ENCODE data around the gene HAAO. TPM values are rescaled to one million over a fixed set of nuclear protein-coding genes. Genes with fewer than 3 reads are reported as not detected.
A peak's percentile ranks its signal among the peaks of the same experiment; 100 is the strongest.

The HAAO gene
- total and polyA plus RNA-seq, 2 of the 13 experiments (the other 11 are each of a cell fraction or from before 2014, with no cell fraction given) = 36.1 to 42.7 TPM

DNA sequence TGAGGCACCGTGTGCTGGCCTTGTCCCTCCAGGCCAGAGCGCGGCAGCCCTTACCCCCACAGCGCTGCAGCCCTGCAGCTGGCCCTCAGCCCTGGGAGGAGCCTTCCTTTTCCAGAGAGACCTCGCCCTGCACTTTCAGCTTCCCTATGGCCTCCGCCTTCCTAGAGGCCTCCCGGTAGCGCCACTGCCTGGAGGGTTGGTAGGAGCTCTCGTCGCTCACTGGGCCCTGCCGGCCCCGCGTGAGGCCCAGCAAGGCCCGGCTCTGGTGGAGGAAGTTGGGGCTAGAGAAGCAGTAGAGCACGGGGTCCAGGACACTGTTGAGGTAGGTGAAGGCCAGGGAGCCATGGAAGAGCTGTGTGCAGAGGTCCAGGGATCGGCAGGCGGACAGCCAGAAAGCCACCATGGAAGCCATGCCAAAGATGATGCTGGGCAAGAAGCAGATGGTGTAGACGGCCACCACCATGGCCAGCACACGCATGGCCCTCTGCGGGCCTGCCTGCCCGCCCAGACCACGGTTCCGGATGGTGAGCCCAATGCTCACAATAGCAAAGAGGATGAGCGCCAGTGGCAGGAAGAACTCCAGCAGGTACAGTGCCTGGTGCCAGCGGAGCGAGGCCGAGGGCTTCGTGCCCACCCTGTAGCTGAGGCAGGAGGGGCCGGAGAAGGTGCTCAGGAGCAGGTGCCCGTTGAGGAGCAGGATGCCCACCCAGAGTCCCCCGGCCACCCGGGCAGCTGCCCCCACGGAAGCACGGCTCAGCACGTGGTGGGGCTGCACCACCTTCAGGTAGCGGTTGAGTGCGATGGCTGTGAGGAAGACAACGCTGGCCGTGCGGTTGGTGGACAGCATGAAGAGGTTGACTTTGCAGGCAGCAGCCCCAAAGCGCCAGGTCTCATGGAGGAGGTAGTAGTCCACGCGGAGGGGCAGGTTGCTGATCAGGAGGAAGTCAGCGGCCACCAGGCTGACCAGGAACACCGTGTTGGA is 29.3 kb downstream of the HAAO start:
- in situ Hi-C loops (cut with HindIII; ENCODE audit: extremely low pct_ligation_motif_present, low pct_unique_long_range_greater_than_20kb) = no loop called here
- H3K27ac ChIP-seq (ENCODE audit: extremely low read length, insufficient read depth, low read length) = no peak overlapping the region
- no peaks in the 10 kb centered on the region for H3K79me2 ChIP-seq (ENCODE audit: insufficient read depth, low read length)
- intact Hi-C loops (cut with micrococcal nuclease; ENCODE audit: unreplicated experiment) = no loop called here
- H3K27me3 ChIP-seq (ENCODE audit: control insufficient read depth in 1 of 2, insufficient read depth in 2 of 2, low read length in 2 of 2) = no peaks in the 10 kb centered on the region
- ChIA-PET POLR2A (interaction anchor here (1.0 kb wide), 1 partner anchor 22 kb away, joined by 3 read pairs; no protein-coding TSS in a partner anchor), CTCF (ENCODE audit: low intra/inter-chr PET ratio, low total read pairs) (no interaction called here)
- no peak overlapping the region for H3K4me2 ChIP-seq (ENCODE audit: low read depth, low read length)
- BruUV-seq (replicated peaks) = no TSS peak
- no peak overlapping the region for H3K9ac ChIP-seq (ENCODE audit: insufficient read depth, low read depth, low read length)
- H4K20me1 ChIP-seq (ENCODE audit: insufficient read depth, low read length) = no peaks in the 10 kb centered on the region
- 0 out of 2 replicates have a peak, but pooled peaks have one; percentile 24 for TF ChIP-seq PAF1 (CRISPR knock-in tag; IDR thresholded peaks at IDR 0.05)
- TF ChIP-seq NFE2L1 (CRISPR knock-in tag; IDR thresholded peaks at IDR 0.05; ENCODE audit: borderline replicate concordance) = 0 out of 2 replicates have a peak, but pooled peaks have one; percentile 3
- TF ChIP-seq, protein P1, sequence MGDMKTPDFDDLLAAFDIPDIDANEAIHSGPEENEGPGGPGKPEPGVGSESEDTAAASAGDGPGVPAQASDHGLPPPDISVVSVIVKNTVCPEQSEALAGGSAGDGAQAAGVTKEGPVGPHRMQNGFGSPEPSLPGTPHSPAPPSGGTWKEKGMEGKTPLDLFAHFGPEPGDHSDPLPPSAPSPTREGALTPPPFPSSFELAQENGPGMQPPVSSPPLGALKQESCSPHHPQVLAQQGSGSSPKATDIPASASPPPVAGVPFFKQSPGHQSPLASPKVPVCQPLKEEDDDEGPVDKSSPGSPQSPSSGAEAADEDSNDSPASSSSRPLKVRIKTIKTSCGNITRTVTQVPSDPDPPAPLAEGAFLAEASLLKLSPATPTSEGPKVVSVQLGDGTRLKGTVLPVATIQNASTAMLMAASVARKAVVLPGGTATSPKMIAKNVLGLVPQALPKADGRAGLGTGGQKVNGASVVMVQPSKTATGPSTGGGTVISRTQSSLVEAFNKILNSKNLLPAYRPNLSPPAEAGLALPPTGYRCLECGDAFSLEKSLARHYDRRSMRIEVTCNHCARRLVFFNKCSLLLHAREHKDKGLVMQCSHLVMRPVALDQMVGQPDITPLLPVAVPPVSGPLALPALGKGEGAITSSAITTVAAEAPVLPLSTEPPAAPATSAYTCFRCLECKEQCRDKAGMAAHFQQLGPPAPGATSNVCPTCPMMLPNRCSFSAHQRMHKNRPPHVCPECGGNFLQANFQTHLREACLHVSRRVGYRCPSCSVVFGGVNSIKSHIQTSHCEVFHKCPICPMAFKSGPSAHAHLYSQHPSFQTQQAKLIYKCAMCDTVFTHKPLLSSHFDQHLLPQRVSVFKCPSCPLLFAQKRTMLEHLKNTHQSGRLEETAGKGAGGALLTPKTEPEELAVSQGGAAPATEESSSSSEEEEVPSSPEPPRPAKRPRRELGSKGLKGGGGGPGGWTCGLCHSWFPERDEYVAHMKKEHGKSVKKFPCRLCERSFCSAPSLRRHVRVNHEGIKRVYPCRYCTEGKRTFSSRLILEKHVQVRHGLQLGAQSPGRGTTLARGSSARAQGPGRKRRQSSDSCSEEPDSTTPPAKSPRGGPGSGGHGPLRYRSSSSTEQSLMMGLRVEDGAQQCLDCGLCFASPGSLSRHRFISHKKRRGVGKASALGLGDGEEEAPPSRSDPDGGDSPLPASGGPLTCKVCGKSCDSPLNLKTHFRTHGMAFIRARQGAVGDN (CRISPR knock-in tag; IDR thresholded peaks at IDR 0.05) = peak; percentile 8; the same call in 1 of the 2 replicates
- TF ChIP-seq ZC3H4 (CRISPR knock-in tag; IDR thresholded peaks at IDR 0.05; ENCODE audit: borderline replicate concordance) = no peak
- peak; percentile 21; the same call in 1 of the 2 replicates for TF ChIP-seq KDM5B (CRISPR knock-in tag; IDR thresholded peaks at IDR 0.05; ENCODE audit: borderline replicate concordance)
- TF ChIP-seq, protein P2, sequence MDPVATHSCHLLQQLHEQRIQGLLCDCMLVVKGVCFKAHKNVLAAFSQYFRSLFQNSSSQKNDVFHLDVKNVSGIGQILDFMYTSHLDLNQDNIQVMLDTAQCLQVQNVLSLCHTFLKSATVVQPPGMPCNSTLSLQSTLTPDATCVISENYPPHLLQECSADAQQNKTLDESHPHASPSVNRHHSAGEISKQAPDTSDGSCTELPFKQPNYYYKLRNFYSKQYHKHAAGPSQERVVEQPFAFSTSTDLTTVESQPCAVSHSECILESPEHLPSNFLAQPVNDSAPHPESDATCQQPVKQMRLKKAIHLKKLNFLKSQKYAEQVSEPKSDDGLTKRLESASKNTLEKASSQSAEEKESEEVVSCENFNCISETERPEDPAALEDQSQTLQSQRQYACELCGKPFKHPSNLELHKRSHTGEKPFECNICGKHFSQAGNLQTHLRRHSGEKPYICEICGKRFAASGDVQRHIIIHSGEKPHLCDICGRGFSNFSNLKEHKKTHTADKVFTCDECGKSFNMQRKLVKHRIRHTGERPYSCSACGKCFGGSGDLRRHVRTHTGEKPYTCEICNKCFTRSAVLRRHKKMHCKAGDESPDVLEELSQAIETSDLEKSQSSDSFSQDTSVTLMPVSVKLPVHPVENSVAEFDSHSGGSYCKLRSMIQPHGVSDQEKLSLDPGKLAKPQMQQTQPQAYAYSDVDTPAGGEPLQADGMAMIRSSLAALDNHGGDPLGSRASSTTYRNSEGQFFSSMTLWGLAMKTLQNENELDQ (CRISPR knock-in tag; IDR thresholded peaks at IDR 0.05; ENCODE audit: borderline replicate concordance) = no peak
- 0 out of 2 replicates have a peak, but pooled peaks have one; percentile 30 for TF ChIP-seq HOXA7 (CRISPR knock-in tag; IDR thresholded peaks at IDR 0.05)
- TF ChIP-seq, protein P3, sequence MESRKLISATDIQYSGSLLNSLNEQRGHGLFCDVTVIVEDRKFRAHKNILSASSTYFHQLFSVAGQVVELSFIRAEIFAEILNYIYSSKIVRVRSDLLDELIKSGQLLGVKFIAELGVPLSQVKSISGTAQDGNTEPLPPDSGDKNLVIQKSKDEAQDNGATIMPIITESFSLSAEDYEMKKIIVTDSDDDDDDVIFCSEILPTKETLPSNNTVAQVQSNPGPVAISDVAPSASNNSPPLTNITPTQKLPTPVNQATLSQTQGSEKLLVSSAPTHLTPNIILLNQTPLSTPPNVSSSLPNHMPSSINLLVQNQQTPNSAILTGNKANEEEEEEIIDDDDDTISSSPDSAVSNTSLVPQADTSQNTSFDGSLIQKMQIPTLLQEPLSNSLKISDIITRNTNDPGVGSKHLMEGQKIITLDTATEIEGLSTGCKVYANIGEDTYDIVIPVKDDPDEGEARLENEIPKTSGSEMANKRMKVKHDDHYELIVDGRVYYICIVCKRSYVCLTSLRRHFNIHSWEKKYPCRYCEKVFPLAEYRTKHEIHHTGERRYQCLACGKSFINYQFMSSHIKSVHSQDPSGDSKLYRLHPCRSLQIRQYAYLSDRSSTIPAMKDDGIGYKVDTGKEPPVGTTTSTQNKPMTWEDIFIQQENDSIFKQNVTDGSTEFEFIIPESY (CRISPR knock-in tag; IDR thresholded peaks at IDR 0.05) = peak; percentile 94
- peak; percentile 83; the same call in 1 of the 2 replicates for TF ChIP-seq ZC3H13 (CRISPR knock-in tag; IDR thresholded peaks at IDR 0.05)
- TF ChIP-seq, protein P4, sequence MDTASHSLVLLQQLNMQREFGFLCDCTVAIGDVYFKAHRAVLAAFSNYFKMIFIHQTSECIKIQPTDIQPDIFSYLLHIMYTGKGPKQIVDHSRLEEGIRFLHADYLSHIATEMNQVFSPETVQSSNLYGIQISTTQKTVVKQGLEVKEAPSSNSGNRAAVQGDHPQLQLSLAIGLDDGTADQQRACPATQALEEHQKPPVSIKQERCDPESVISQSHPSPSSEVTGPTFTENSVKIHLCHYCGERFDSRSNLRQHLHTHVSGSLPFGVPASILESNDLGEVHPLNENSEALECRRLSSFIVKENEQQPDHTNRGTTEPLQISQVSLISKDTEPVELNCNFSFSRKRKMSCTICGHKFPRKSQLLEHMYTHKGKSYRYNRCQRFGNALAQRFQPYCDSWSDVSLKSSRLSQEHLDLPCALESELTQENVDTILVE (CRISPR knock-in tag; IDR thresholded peaks at IDR 0.05) = no peak
- TF ChIP-seq AGO2 (optimal IDR thresholded peaks at IDR 0.05; ENCODE audit: low read depth, low read length) = peak; percentile 72
- H3K4me3 ChIP-seq (replicated peaks in 1 of 3; ENCODE audit: insufficient read depth in 1 of 3, low read depth in 2 of 3, low read length in 3 of 3) = no peak overlapping the region
- DNase-seq (ENCODE audit: low spot score) (no peak), FAIRE-seq (no peak), ATAC-seq (no peak)
- 94% methylated on average over 45 of the region's 45 CpGs for WGBS (ENCODE audit: low lambda C conversion rate)
- no peak overlapping the region for H2AFZ ChIP-seq (ENCODE audit: low read length)
- no peaks in the 10 kb centered on the region for H3K9me3 ChIP-seq (ENCODE audit: low read length)
- H3K4me1 ChIP-seq (ENCODE audit: insufficient read depth, low read length) = no peaks in the 10 kb centered on the region
- H3K36me3 ChIP-seq (replicated peaks in 1 of 2; ENCODE audit: control insufficient read depth in 1 of 2, insufficient read depth in 2 of 2, low read length in 2 of 2) = no peaks in the 10 kb centered on the region; a peak in 2 of 5 replicates
